ENCODE data around the gene TRO.

TRO gene

DNA sequence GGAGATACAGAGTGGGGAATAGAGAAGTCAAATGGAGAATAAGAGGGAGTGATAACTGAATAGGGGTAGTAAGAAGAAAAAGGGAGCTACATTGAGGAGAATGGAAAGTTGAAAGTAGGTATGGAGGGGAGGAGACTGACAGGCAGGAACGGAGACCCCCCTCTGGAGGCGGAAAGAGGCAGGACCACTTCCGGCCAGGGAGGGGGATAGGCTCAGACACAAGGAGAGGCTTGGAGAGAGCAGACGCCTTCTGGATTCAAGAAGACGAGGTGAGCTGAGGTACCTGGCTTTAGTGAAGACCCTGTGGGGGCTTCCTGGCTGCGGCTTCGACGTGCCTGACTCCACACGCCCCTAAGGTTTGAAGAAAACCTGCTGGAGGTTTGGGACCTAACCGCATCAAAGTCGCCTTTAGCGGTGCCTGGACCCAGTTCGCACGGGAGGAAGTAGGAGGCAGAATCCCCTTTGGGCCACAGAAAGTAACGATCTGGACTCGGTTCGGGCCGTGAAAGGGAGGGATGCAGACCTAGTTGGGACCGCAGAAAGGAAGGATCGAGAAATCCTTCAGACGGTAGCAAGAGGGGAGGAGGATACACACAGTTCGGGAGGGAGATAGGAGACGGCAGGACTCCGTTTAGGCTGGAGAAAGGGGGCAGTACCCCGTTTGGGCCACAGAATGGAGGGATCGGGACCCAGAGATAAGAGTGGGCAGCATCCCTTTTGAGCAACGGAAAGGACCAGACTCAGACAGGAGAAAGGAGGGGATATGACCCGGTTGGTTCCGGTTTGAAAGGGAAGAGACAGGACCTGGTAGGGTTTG is at the start of gene TRO:
Gene TRO (plus strand): TSS at position 215 of the 817 bp plus-strand sequence. CDS start 1,423 bp downstream, outside the sequence.
- DNase-seq, result no peak

DNA sequence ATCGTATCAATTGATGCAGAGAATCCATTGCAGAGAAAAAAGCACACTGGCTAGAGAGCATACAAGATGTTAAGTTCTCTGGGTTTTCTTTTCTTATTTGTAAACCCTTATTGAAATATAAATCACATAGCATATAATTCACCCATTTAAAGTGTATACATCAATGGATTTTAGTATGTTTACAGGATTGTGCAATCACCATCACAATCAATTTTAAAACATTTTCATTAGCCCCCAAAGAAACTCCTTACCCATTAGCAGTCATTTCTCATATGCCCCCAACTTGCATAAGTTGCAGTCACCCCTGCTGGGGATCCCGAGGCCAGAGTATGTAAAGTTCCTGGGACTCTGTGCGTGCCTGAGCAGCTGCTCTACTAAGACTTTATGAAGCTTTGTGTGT is 34.9 kb upstream of the TRO start:
- DNase-seq, result no peak

- DNase-seq, result peak; percentile 8
Observed at GRCh38 chrX:54891573-54891972, 29.1 kb upstream of the TRO start.

GRCh38 chrX:54894159-54894558 is 26.5 kb upstream of the TRO start:
- DNase-seq, result no peak

- no peak for DNase-seq
Observed at GRCh38 chrX:54909941-54910340, 10.7 kb upstream of the TRO start.

DNA sequence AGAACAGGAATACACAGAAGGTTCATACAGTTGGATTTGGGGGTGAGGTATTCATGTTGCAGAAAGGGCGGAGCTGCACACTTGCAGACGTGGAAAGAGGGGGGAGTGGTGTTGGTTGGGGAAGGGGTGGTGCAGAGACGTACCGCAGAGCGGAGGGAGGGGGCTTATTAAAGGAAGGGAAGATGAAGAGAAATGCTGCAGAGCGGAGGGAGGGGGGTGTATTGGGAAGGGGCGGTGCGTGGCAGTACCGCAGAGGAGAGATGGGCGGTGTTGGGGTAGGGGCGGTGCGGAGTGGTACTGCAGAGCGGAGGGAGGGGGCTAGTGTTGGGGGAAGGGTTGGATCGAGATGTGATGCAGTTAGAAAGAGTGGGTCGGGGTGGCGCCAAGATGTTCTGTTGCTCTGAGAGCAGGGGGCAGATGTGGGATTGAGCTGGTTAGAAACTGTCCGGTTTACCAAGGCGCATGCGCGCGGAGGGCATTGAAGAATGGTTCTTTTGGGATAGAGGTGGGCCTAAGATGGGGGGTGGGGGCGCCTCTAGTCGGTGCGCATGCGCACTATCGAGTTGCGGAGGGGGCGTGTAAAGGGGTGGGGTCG is 900 bp downstream of the TRO start:
- peak; percentile 29 for DNase-seq

GRCh38 chrX:54922547-54922946 is 1.9 kb downstream of the TRO start:
- DNase-seq, result no peak

- DNase-seq, result no peak
Observed at GRCh38 chrX:54923376-54923775, 2.8 kb downstream of the TRO start.

GRCh38 chrX:54926978-54927377 is 6.4 kb downstream of the TRO start:
- DNase-seq, result no peak

DNA sequence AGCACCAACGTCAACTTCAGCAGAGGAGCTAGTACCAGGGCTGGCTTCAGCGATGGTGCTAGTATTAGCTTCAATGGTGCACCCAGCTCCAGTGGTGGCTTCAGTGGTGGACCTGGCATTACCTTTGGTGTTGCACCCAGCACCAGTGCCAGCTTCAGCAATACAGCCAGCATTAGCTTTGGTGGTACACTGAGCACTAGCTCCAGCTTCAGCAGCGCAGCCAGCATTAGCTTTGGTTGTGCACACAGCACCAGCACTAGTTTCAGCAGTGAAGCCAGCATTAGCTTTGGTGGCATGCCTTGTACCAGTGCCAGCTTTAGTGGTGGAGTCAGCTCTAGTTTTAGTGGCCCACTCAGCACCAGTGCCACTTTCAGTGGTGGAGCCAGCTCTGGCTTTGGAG is 8.3 kb downstream of the TRO start:
- no peak for DNase-seq

- DNase-seq, result no peak
Observed at GRCh38 chrX:54930291-54931049, 9.8 kb downstream of the TRO start.

DNA sequence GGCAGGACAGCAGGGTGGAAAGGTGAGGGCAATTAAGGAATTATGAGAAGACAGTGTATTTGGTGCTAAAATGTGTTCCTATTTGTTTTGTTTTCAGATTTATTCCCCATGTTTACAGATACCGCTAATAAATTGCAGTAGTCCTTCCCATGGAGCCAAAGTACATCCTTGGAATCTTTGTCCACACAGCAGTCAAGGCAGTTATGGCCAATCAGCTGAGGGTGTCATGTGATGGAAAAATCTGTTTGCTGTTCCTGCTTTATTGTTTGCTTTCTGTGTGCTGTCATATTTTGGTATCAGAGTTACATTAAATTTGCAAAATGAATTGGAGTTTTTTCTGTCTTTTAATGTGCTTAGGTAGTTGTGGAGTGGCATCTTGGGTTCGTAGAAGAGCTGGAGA is 10.5 kb downstream of the TRO start:
- DNase-seq, result no peak

DNA sequence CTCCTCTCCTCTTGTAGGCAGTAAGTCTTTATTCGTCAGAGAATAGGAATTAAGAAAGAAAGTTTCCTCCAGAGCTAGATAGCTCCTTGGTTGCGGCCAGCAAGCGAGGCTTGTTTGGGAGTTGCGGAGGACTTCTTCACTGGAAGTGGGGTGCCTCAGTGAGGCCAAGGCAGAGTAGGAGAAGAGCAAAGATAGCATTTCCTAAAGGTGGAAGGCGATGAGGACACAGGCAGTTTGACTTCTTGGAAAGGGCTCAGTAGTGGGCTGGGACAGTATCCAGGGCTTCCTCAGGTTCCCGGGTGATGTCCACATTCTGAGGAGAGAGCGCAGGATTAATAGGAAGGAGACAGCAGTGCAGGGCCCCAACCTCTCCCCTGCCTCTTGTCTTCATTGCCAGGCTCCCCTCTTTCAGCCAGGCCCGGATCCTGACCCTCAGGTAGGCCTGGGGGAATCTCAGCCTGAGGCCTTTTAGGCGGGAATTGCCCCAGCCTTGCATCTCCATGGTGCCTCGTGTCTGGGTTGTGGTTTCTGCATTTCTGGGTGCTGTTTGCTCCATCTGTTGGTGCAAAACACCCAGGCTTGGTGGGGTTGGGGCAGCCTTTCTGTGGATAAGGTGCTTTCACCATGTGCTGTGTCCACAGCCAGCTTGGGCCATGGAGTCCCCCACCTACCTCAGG is 12.7 kb downstream of the TRO start:
- no peak for DNase-seq

DNA sequence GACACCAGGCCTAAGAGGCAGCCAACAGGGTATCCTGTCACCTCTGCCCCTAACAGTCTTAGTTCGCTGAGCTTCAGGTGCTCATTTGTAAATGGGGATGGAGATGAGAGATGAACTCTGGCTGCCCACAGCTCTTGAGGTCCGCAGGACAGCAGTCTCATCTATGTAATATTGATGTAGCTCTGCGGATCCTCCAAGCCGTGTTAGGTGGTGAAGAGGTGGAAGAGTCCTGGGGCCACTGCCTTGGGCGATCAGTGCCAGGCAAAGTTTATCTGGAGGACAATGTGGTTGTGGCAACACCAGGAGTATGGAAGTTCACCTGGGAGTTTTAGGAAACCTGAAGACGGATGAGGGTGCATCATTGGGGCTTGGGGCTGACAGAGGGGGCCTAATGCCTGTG is 13.4 kb downstream of the TRO start:
- DNase-seq, result no peak

DNA sequence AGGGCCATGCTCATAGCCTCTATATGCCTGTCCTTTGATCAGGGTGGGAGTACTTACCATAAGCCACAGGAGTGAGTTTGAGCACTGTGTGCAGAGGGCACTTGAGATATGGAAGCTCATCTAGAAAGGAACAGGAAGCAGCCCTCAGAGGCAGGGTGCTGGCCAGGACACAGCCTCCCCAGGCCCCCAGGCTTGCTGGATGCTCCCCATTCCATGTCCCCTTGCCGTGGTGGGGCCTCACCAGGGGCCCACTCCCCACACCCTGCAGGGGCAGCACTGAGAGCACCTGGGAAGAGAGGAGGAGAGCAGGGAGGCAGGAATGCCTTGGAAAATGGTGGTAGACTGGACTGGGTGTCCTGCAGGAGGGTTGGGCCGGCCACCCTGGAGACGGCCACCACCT is 14.3 kb downstream of the TRO start:
- no peak for DNase-seq

DNA sequence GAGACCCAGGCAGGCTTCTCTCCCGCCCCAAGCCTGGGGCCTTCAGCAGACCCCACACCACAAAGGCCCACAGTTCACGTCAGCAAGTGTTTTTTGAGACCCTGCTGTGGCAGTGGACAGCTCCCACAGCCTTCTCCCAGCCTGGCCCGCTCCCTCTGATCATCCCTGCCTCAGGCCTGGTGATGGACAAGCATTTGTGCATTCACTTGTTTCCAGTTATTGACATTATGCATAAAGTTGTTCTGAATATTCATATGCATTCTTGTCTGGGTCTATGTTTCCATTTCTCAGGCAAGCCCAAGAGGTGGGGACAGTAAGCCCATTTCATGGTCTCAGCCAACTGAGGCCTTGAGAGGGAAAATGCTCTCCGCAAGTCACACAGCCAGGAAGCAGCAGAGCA is 14.7 kb downstream of the TRO start:
- no peak for DNase-seq

- DNase-seq, result no peak
Observed at GRCh38 chrX:54937416-54937815, 16.8 kb downstream of the TRO start.

DNA sequence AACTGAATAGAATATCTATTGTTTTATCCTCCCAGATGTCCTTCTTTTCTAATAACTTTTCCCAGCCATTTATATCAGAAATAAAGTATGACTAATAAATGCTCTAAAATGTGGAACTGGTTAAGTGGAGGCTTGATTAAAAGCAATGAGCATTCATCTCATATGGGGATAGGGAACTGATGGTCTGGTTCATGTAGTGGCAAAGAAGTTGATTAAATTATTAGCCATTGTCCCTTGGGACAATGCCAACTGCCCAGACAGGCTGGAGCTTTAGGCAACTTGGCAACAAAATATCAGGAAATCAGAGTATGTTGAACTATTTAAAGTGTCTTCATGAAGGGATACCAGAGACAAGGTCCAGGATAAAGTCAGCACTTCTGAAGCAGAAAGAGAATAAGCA is 24.2 kb downstream of the TRO start:
- DNase-seq, result no peak

- no peak for DNase-seq
Observed at GRCh38 chrX:54945224-54945623, 24.6 kb downstream of the TRO start.

- DNase-seq, result no peak
Observed at GRCh38 chrX:54950730-54951375, 30.2 kb downstream of the TRO start.

DNA sequence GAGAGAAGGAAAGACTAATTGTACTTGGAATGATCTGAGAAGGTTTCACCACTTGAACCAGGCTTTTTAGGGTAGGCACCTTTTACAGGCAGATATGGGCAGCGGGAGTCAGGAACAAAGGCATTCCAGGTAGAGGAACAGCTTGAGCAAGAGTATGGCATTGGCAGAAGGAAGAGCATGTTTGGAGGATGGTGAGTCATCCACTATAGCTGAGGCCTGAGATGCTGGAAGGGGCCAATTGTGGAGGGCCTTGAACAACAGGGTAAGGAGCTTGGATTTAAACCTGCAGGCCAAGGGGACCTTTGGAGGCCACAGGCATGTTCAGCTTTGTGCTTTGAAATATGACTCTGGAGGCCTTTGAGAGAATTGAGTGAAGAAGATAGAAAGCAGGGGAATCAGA is 41.1 kb downstream of the TRO start:
- DNase-seq, result no peak

DNA sequence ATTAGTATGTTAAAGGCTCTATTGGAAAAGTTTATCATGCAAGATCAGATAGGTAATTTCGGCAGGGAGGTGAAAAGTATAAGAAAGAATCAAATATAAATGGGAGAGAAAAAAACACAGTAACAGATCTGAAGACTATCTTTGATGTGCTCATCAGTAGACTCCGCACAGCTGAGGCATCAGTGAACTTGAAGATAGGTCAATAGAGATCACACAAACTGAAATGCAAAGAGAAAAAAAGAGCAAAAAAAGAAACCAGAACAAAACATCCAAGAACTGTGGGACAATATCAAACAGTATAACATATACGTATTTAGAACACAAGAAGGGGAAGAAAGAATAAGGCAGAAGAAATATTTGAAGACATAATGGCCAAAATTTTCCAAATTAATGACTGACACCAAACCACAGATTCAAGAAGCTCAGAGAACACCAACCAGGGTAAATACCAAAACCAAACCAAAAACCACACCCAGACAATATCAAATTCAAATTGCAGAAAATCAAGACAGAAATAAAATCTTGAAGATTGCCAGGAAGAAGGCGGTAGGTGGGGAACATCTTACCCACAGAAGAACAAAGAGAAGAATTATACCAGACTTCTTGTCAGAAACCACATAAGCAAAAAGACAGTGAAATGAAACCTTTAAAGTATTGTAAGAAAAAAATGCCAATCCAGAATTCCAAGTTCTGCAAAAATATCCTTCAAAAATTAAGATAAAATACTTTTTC is 44.3 kb downstream of the TRO start:
- DNase-seq, result no peak
